HepG2 (cell line): Measurements from ENCODE around the gene HOXB2. TPM values are rescaled to one million over a fixed set of nuclear protein-coding genes. Genes with fewer than 3 reads are reported as not detected.

ENCODE experiments used
- ATAC-seq: fragments of 200-7000 bp; cut with Tn5 transposase; 3 replicates; pipeline ENCODE4 v1.9.1; 2020; ENCODE audit warnings: mild to moderate bottlenecking, moderate library complexity
- BruUV-seq: library from RNA; stranded (reverse); fragments of 400-500 nt; replicated peaks from 2 replicates; lab custom pipeline; 2021; lab: Mats Ljungman, UMichigan
- CTCF ChIA-PET: fragments of 300-600 bp; formaldehyde crosslinking; extraction: SDS; loops from one replicate; lab custom pipeline; 2021; ENCODE audit warnings: low total read pairs, inconsistent platforms, low intra/inter-chr PET ratio; lab: Yijun Ruan, JAX
- POLR2A ChIA-PET: fragments of 350-600 bp; sonication (Branson Sonifier 250); formaldehyde crosslinking; loops from one replicate; lab custom pipeline; 2020; ENCODE audit warnings: antibody characterized with exemption, inconsistent platforms; lab: Yijun Ruan, JAX
- DNase-seq: peaks from one replicate; pipeline ENCODE4 v3.0.0-alpha.2; 2015; ENCODE audit warnings: low spot score
- FAIRE-seq: peaks from 3 replicates; lab custom pipeline; 2011; peaks lifted over from hg19 to GRCh38; lab: Jason Lieb, UNC
- H2AFZ ChIP-seq: one replicate; pipeline ENCODE4 v1.6.1; 2011; ENCODE audit warnings: low read length, inconsistent platforms
- H3K27ac ChIP-seq: fragments of 300-600 bp; 3 replicates; pipeline ENCODE4 v1.8.0; 2011; ENCODE audit warnings: mixed run types, mild to moderate bottlenecking, mixed read lengths, low read length, inconsistent platforms; ENCODE audit not compliant: insufficient read depth; ENCODE audit errors: extremely low read length
- H3K27me3 ChIP-seq, 2 experiments: fragments of 200-600 bp in 1 of 2; 2 replicates in 1 of 2; 3 replicates in 1 of 2; pipeline versions ENCODE4 v1.6.0 to v1.8.0; 2011; ENCODE audit warnings: low read length in 2 of 2, mild to moderate bottlenecking in 2 of 2, moderate library complexity in 2 of 2, inconsistent platforms in 1 of 2; ENCODE audit not compliant: insufficient read depth in 2 of 2, control insufficient read depth in 1 of 2
- H3K36me3 ChIP-seq, 2 experiments: fragments of 200-600 bp in 1 of 2; replicated peaks in 1 of 2; 2 replicates in 1 of 2; 3 replicates in 1 of 2; pipeline versions ENCODE4 v1.5.1 to v1.8.0; 2011; ENCODE audit warnings: low read length in 2 of 2, inconsistent platforms in 1 of 2; ENCODE audit not compliant: insufficient read depth in 2 of 2, control insufficient read depth in 1 of 2
- H3K4me1 ChIP-seq: 2 replicates; pipeline ENCODE4 v1.5.1; 2012; ENCODE audit warnings: low read length, inconsistent platforms; ENCODE audit not compliant: insufficient read depth
- H3K4me2 ChIP-seq: 2 replicates; pipeline ENCODE4 v1.6.0; 2011; ENCODE audit warnings: low read depth, low read length, inconsistent platforms
- H3K4me3 ChIP-seq, 3 experiments: fragments of 200-600 bp in 1 of 3; sonication (generic), shearing (Covaris generic) in 1 of 3; replicated peaks in 1 of 3; 2 replicates each; pipeline ENCODE4 v1.5.1; 2011 to 2016; ENCODE audit warnings: low read length in 3 of 3, inconsistent platforms in 2 of 3, low read depth in 2 of 3, mild to moderate bottlenecking in 2 of 3, control low read depth in 1 of 3, mixed read lengths in 1 of 3; ENCODE audit not compliant: insufficient read depth in 1 of 3
- H3K79me2 ChIP-seq: one replicate; pipeline ENCODE4 v1.6.1; 2011; ENCODE audit warnings: low read length, inconsistent platforms; ENCODE audit not compliant: insufficient read depth
- H3K9ac ChIP-seq: 2 replicates; pipeline ENCODE4 v1.6.0; 2011; ENCODE audit warnings: mild to moderate bottlenecking, low read depth, low read length, inconsistent platforms; ENCODE audit not compliant: insufficient read depth
- H3K9me3 ChIP-seq: 2 replicates; pipeline ENCODE4 v1.5.1; 2012; ENCODE audit warnings: mild to moderate bottlenecking, low read length
- H4K20me1 ChIP-seq: 2 replicates; pipeline ENCODE4 v1.6.0; 2011; ENCODE audit warnings: inconsistent platforms, mild to moderate bottlenecking, low read length, moderate library complexity; ENCODE audit not compliant: insufficient read depth
- ARNT2 ChIP-seq: sonication (generic); formaldehyde crosslinking; IDR thresholded peaks from 2 replicates; pipeline ENCODE4 v1.8.0; 2022; ENCODE audit warnings: mild to moderate bottlenecking, low read depth, missing genetic modification reagents, moderate library complexity
- CREM ChIP-seq, 2 experiments: sonication (generic) in 1 of 2; formaldehyde crosslinking in 1 of 2; IDR thresholded peaks; 2 replicates each; pipeline versions ENCODE4 v1.4.0 to v1.6.1; 2016 to 2020; ENCODE audit warnings: antibody characterized with exemption in 1 of 2, mild to moderate bottlenecking in 1 of 2, missing genetic modification reagents in 1 of 2
- FOXA3 ChIP-seq: IDR thresholded peaks from 2 replicates; pipeline ENCODE4 v1.6.1; 2016; ENCODE audit warnings: missing genetic modification reagents, missing compliant biosample characterization
- HOMEZ ChIP-seq: IDR thresholded peaks from 2 replicates; pipeline ENCODE4 v1.6.1; 2016; ENCODE audit warnings: low read depth
- IRF2 ChIP-seq: IDR thresholded peaks from 2 replicates; pipeline ENCODE4 v1.6.1; 2018; ENCODE audit warnings: missing genetic modification reagents, missing compliant biosample characterization
- MED13 ChIP-seq: sonication (generic); formaldehyde crosslinking; IDR thresholded peaks from 2 replicates; pipeline ENCODE4 v1.5.0; 2020; ENCODE audit warnings: missing genetic modification reagents
- MTERF4 ChIP-seq: sonication (generic); formaldehyde crosslinking; IDR thresholded peaks from 2 replicates; pipeline ENCODE4 v1.8.0; 2023; ENCODE audit warnings: mild to moderate bottlenecking, missing genetic modification reagents
- MTF2 ChIP-seq: sonication (generic); formaldehyde crosslinking; IDR thresholded peaks from 2 replicates; pipeline ENCODE4 v1.5.0; 2020; ENCODE audit warnings: missing genetic modification reagents, borderline replicate concordance
- RORA ChIP-seq: sonication (generic); formaldehyde crosslinking; IDR thresholded peaks from 2 replicates; pipeline ENCODE4 v1.5.0; 2020; ENCODE audit warnings: mild to moderate bottlenecking, missing genetic modification reagents, moderate library complexity
- SAP130 ChIP-seq: IDR thresholded peaks from 2 replicates; pipeline ENCODE4 v1.6.1; 2016; ENCODE audit warnings: low read depth
- ZBTB20 ChIP-seq: sonication (generic); formaldehyde crosslinking; IDR thresholded peaks from 2 replicates; pipeline ENCODE4 v1.8.1; 2023; ENCODE audit warnings: missing genetic modification reagents, low read depth, mild to moderate bottlenecking, borderline replicate concordance
- ZBTB44 ChIP-seq: sonication (generic); formaldehyde crosslinking; IDR thresholded peaks from 2 replicates; pipeline ENCODE4 v1.4.0; 2020; ENCODE audit warnings: missing genetic modification reagents
- ZNF672 ChIP-seq: sonication (generic); formaldehyde crosslinking; IDR thresholded peaks from 2 replicates; pipeline ENCODE4 v1.8.1; 2022; ENCODE audit warnings: missing genetic modification reagents
- ZNF7 ChIP-seq: IDR thresholded peaks from 2 replicates; pipeline ENCODE4 v1.6.1; 2016; ENCODE audit warnings: missing biosample characterization, missing genetic modification reagents
- ZNF704 ChIP-seq: sonication (generic); formaldehyde crosslinking; IDR thresholded peaks from 2 replicates; pipeline ENCODE4 v1.8.1; 2023; ENCODE audit warnings: mild to moderate bottlenecking, inconsistent platforms, moderate library complexity, missing genetic modification reagents, borderline replicate concordance
- ZZZ3 ChIP-seq: sonication (generic); formaldehyde crosslinking; IDR thresholded peaks from 2 replicates; pipeline ENCODE4 v1.4.0; 2020; ENCODE audit warnings: missing genetic modification reagents, mild to moderate bottlenecking, borderline replicate concordance
- WGBS: methylation state at CpG from one replicate; pipeline ENCODE4 v1.1.6; 2017; ENCODE audit warnings: low lambda C conversion rate; 5-methylcytosine and 5-hydroxymethylcytosine counted together
- in situ Hi-C: cut with HindIII; loops from 2 replicates; pipeline ENCODE4 v1.10.0; 2017; ENCODE audit warnings: low pct_unique_long_range_greater_than_20kb; ENCODE audit not compliant: extremely low pct_ligation_motif_present
- intact Hi-C: fragments of 100-400 bp; cut with micrococcal nuclease; formaldehyde crosslinking; loops from one replicate; pipeline ENCODE4 v1.10.0; 2022; ENCODE audit not compliant: unreplicated experiment
- polyA plus RNA-seq, 8 experiments: library from polyadenylated mRNA; depleted of rRNA in 3 of 8; stranded (reverse) in 7 of 8; unstranded in 1 of 8; fragments of >200 nt; fragmentation: Illumina TruSeq in 4 of 8; extraction: Trizol in 4 of 8; gene quantifications; 2 replicates each; pipeline versions ENCODE4 v1.2.1 to v1.2.3, GENCODE V29; 2011 to 2016; ENCODE audit warnings: low read depth in 4 of 8, missing spikeins in 1 of 8, mixed read lengths in 1 of 8; ENCODE audit not compliant: insufficient read depth in 1 of 8
- total RNA-seq, 5 experiments: library from RNA; depleted of rRNA; stranded (reverse); fragments of >200 nt; fragmentation: Illumina TruSeq; extraction: Trizol; gene quantifications; 2 replicates each; pipeline ENCODE4 v1.2.3, GENCODE V29; 2016; ENCODE audit warnings: low read depth in 1 of 5

The HOXB2 gene
- total and polyA plus RNA-seq, 2 of the 13 experiments (the other 11 are each of a cell fraction or from before 2014, with no cell fraction given) = not detected

- H3K9me3 ChIP-seq = no peaks in the 10 kb centered on the region
- TF ChIP-seq MED13 (no peak), ZNF7 (CRISPR knock-in tag) (no peak), RORA (CRISPR knock-in tag) (no peak), MTERF4 (CRISPR knock-in tag) (no peak), MTF2 (CRISPR knock-in tag) (no peak), SAP130 (CRISPR knock-in tag) (no peak), ZBTB44 (CRISPR knock-in tag) (no peak), HOMEZ (CRISPR knock-in tag) (no peak), ZBTB20 (CRISPR knock-in tag) (no peak), ZNF672 (CRISPR knock-in tag) (no peak), FOXA3 (no peak), CREM (IDR thresholded peaks at IDR 0.05) (no peak), CREM (CRISPR knock-in tag; IDR thresholded peaks at IDR 0.05) (no peak), IRF2 (no peak), ZNF704 (no peak), ZZZ3 (no peak), ARNT2 (CRISPR knock-in tag) (no peak)
- TF ChIP-seq, all 625 proteins: peak for 0
- POLR2A ChIA-PET = no interaction called here
- 71% methylated on average over 3 of the region's 3 CpGs for WGBS
- H3K27ac ChIP-seq = no peak overlapping the region
- CTCF ChIA-PET = no interaction called here
- no TSS peak for BruUV-seq
- no peak overlapping the region for H2AFZ ChIP-seq
- peaks cover 0 to 37% of the 10 kb centered on the region in 2 experiments; a peak in 3 of 5 replicates for H3K27me3 ChIP-seq
- no peak overlapping the region for H3K4me2 ChIP-seq
- H3K36me3 ChIP-seq = no peaks in the 10 kb centered on the region
- intact Hi-C loops (no loop called here), in situ Hi-C loops (no loop called here)
- H4K20me1 ChIP-seq = no peaks in the 10 kb centered on the region
- no peak for ATAC-seq
- H3K4me3 ChIP-seq = no peak overlapping the region
- H3K79me2 ChIP-seq = no peaks in the 10 kb centered on the region
- no peak overlapping the region for H3K9ac ChIP-seq
- no peak for DNase-seq
- FAIRE-seq = no peak
- H3K4me1 ChIP-seq = no peaks in the 10 kb centered on the region
Observed at GRCh38 chr17:48499248-48499647, 45.7 kb downstream of the HOXB2 start.
